Vagina (tissue), 2 donors: ENCODE measurements around the gene PTP4A1. TPM values are rescaled to one million over a fixed set of nuclear protein-coding genes. Genes with fewer than 3 reads are reported as not detected.

Experiments used
- DNase-seq, 2 donors: peaks; one replicate each; pipeline ENCODE4 v3.0.0-alpha.2; 2017; ENCODE audit errors: extremely low spot score in 2 of 2
- H3K27ac ChIP-seq: fragments of 200-600 bp; sonication (generic); one replicate; pipeline ENCODE4 v1.5.1; 2019
- H3K27me3 ChIP-seq: fragments of 200-600 bp; sonication (generic); one replicate; pipeline ENCODE4 v1.5.1; 2019
- H3K36me3 ChIP-seq, 2 donors: fragments of 200-600 bp; sonication (generic); one replicate each; pipeline ENCODE4 v1.5.1; 2017 to 2019
- H3K4me1 ChIP-seq: fragments of 200-600 bp; sonication (generic); one replicate; pipeline ENCODE4 v1.5.1; 2019
- H3K4me3 ChIP-seq, 2 donors: fragments of 200-600 bp; sonication (generic); 1 replicate in 1 of 2; 2 replicates in 1 of 2; pipeline ENCODE4 v1.5.1; 2016 to 2019
- H3K9me3 ChIP-seq: fragments of 200-600 bp; sonication (generic); one replicate; pipeline ENCODE4 v1.5.1; 2019
- POLR2A ChIP-seq, 2 donors: fragments of 450-650 bp; IDR thresholded peaks; one replicate each; pipeline ENCODE4 v1.6.1; 2017; ENCODE audit warnings: antibody characterized with exemption in 2 of 2, mild to moderate bottlenecking in 2 of 2, moderate library complexity in 2 of 2
- POLR2AphosphoS5 ChIP-seq, 2 donors: sonication (generic); formaldehyde crosslinking; IDR thresholded peaks; one replicate each; pipeline ENCODE4 v1.9.0; 2017; ENCODE audit warnings: antibody characterized with exemption in 2 of 2, mild to moderate bottlenecking in 2 of 2, low read depth in 1 of 2; ENCODE audit not compliant: insufficient read depth in 1 of 2
- intact Hi-C: fragments of 100-400 bp; cut with DNase I; formaldehyde crosslinking; loops from one replicate; pipeline ENCODE4 v1.15.1; 2023
- total RNA-seq: library from RNA; depleted of rRNA; stranded (reverse); fragments of >200 nt; gene quantifications from one replicate; pipeline ENCODE4 v1.2.3, GENCODE V29; 2016
- TF ChIP-seq, protein P1 (sequence below), 3 experiments: fragments of 450-650 bp in 2 of 3; fragments of 200-600 bp in 1 of 3; sonication (generic) in 1 of 3; IDR thresholded peaks; one replicate each; pipeline ENCODE4 v1.5.1; 2017 to 2019; ENCODE audit warnings: antibody characterized with exemption in 3 of 3, mild to moderate bottlenecking in 2 of 3, moderate library complexity in 2 of 3

Gene PTP4A1
- total RNA-seq, 1 donor from 2014 or later = 29.5 TPM

- no peak for DNase-seq
- intact Hi-C loops = no loop called here
- H3K9me3 ChIP-seq = no peaks in the 10 kb centered on the region
- no peak overlapping the region for H3K4me3 ChIP-seq
- TF ChIP-seq, protein P1, sequence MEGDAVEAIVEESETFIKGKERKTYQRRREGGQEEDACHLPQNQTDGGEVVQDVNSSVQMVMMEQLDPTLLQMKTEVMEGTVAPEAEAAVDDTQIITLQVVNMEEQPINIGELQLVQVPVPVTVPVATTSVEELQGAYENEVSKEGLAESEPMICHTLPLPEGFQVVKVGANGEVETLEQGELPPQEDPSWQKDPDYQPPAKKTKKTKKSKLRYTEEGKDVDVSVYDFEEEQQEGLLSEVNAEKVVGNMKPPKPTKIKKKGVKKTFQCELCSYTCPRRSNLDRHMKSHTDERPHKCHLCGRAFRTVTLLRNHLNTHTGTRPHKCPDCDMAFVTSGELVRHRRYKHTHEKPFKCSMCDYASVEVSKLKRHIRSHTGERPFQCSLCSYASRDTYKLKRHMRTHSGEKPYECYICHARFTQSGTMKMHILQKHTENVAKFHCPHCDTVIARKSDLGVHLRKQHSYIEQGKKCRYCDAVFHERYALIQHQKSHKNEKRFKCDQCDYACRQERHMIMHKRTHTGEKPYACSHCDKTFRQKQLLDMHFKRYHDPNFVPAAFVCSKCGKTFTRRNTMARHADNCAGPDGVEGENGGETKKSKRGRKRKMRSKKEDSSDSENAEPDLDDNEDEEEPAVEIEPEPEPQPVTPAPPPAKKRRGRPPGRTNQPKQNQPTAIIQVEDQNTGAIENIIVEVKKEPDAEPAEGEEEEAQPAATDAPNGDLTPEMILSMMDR (IDR thresholded peaks at IDR 0.05) = no peak
- peak in 1 of 2 donors; percentile 89 for TF ChIP-seq POLR2AphosphoS5 (IDR thresholded peaks at IDR 0.05; ENCODE audit: insufficient read depth in 1 of 2, low read depth in 1 of 2)
- H3K27ac ChIP-seq = peak overlapping the region; percentile 18
- H3K27me3 ChIP-seq = no peaks in the 10 kb centered on the region
- H3K4me1 ChIP-seq = peaks cover 7% of the 10 kb centered on the region
- no peaks in the 10 kb centered on the region for H3K36me3 ChIP-seq
These were observed 44.4 kb upstream of the PTP4A1 start for GRCh38 chr6:63527658-63528514.

DNA sequence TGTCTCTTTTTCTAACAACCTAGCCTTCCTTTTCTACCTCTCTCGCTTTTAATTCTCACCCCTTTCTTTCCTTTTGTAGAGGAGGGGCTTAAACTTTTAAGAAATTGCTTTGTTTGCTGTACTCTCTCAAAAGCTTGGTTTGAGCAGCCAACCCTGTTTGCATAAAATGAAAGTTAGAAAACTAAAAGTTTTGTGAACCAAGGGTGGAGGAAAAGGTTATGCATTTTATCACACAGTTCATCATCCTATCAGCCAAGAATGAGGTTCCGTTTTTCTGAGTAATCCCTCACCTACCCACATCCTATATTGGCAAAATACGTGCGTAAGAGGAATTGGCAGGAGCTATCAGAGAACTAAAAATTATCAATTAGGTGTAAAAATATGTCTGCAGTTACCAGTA lies 42.8 kb upstream of the PTP4A1 start:
- intact Hi-C loops = no loop called here
- Histone ChIP-seq H3K27ac (no peak overlapping the region), H3K4me3 (no peak overlapping the region), H3K27me3 (no peaks in the 10 kb centered on the region), H3K36me3 (no peaks in the 10 kb centered on the region), H3K4me1 (peaks cover 7% of the 10 kb centered on the region), H3K9me3 (no peaks in the 10 kb centered on the region)
- TF ChIP-seq POLR2AphosphoS5 (IDR thresholded peaks at IDR 0.05; ENCODE audit: insufficient read depth in 1 of 2, low read depth in 1 of 2) = no peak
- TF ChIP-seq, protein P1 (IDR thresholded peaks at IDR 0.05) = no peak
- no peak for TF ChIP-seq POLR2A (IDR thresholded peaks at IDR 0.05)
- no peak for DNase-seq

DNA sequence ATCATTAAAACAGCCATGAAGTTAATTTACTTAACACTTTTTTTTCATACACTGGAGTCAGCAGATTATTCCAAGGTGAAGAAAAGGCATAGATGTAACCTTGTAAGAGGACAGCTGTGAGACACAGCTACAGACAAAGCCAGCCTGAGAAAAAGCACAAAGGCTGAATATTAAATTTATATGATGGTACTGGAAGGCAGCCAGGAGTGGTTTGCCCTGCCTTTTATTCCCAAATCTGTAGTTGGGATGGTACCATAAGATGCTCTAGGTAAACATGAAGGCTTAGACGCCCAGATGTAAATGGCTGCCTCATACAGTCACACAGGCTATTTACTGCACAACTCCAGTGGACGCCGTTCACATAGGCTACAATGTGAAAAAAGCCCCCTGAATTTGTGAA lies 42.1 kb upstream of the PTP4A1 start:
- intact Hi-C loops = no loop called here
- H3K9me3 ChIP-seq = no peaks in the 10 kb centered on the region
- no peak overlapping the region for H3K4me3 ChIP-seq
- no peak overlapping the region for H3K27ac ChIP-seq
- DNase-seq = no peak
- no peaks in the 10 kb centered on the region for H3K27me3 ChIP-seq
- no peaks in the 10 kb centered on the region for H3K36me3 ChIP-seq
- peaks cover 7% of the 10 kb centered on the region for H3K4me1 ChIP-seq
- TF ChIP-seq, protein P1 (IDR thresholded peaks at IDR 0.05) = no peak
- TF ChIP-seq POLR2A (IDR thresholded peaks at IDR 0.05) (no peak), POLR2AphosphoS5 (IDR thresholded peaks at IDR 0.05; ENCODE audit: insufficient read depth in 1 of 2, low read depth in 1 of 2) (no peak)

DNA sequence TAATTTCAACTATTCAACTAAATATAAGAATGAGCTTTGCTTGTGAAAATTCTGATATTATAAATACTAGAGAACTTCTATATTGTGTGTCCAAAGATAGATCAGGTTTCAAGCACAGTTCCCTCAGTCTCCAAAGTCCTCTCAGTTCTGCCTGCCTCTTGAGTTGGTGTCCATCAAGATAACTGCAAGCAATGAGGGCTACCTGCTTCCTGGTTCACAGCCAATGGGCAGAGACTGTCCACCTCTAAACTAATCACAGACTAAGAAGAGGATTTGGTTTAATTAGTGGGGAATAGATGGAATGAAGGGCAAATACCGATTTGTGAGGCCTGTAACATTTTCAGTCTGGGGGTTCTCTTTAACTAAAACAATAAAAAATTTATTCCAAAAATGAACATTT lies 41.3 kb upstream of the PTP4A1 start:
- H3K4me1 ChIP-seq = peaks cover 7% of the 10 kb centered on the region
- no peak for DNase-seq
- no peaks in the 10 kb centered on the region for H3K27me3 ChIP-seq
- no peak overlapping the region for H3K27ac ChIP-seq
- no peaks in the 10 kb centered on the region for H3K36me3 ChIP-seq
- no peak for TF ChIP-seq POLR2A (IDR thresholded peaks at IDR 0.05)
- TF ChIP-seq, protein P1 (IDR thresholded peaks at IDR 0.05) = no peak
- no peak for TF ChIP-seq POLR2AphosphoS5 (IDR thresholded peaks at IDR 0.05; ENCODE audit: insufficient read depth in 1 of 2, low read depth in 1 of 2)
- H3K9me3 ChIP-seq = no peaks in the 10 kb centered on the region
- intact Hi-C loops = no loop called here
- H3K4me3 ChIP-seq = no peak overlapping the region

GRCh38 chr6:63533026-63533425 lies 39.3 kb upstream of the PTP4A1 start:
- Histone ChIP-seq H3K27me3 (no peaks in the 10 kb centered on the region), H3K36me3 (no peaks in the 10 kb centered on the region), H3K27ac (no peak overlapping the region), H3K4me1 (peaks cover 3% of the 10 kb centered on the region), H3K9me3 (no peaks in the 10 kb centered on the region), H3K4me3 (no peak overlapping the region)
- TF ChIP-seq POLR2A (IDR thresholded peaks at IDR 0.05) = no peak
- no peak for TF ChIP-seq POLR2AphosphoS5 (IDR thresholded peaks at IDR 0.05; ENCODE audit: insufficient read depth in 1 of 2, low read depth in 1 of 2)
- TF ChIP-seq, protein P1 (IDR thresholded peaks at IDR 0.05) = no peak
- DNase-seq = no peak
- intact Hi-C loops = no loop called here
